A549 (cell line): ENCODE results near the gene KIF16B. TPM values are rescaled to one million over a fixed set of nuclear protein-coding genes. Genes with fewer than 3 reads are reported as not detected.

Experiments
- ATAC-seq, 2 experiments: fragments of 200-7000 bp in 1 of 2; fragments of >200 bp in 1 of 2; cut with Nextera tagmentation in 1 of 2; cut with Tn5 transposase in 1 of 2; 3 replicates each; pipeline versions ENCODE4 v1.8.0 to v1.9.1; 2018 to 2020; ENCODE audit warnings: mild to moderate bottlenecking in 1 of 2, moderate library complexity in 1 of 2
- CTCF ChIA-PET: fragments of 300-600 bp; sonication (Branson Sonifier 250); formaldehyde crosslinking; extraction: SDS; loops from one replicate; lab custom pipeline; 2021; ENCODE audit warnings: antibody characterized with exemption, inconsistent platforms; lab: Yijun Ruan, JAX
- POLR2A ChIA-PET: fragments of 350-600 bp; formaldehyde crosslinking; extraction: SDS; loops from one replicate; lab custom pipeline; 2021; ENCODE audit warnings: antibody characterized with exemption, inconsistent platforms; lab: Yijun Ruan, JAX
- DNase-seq, 2 experiments: peaks; one replicate each; pipeline versions ENCODE4 v3.0.0 to v3.0.0-alpha.2; 2011 to 2016; ENCODE audit warnings: low read depth in 1 of 2, low spot score in 1 of 2
- FAIRE-seq: peaks from 2 replicates; lab custom pipeline; 2011; peaks lifted over from hg19 to GRCh38; lab: Jason Lieb, UNC
- H3K27ac ChIP-seq, 2 experiments: fragments of >200 bp; sonication (Bioruptor Twin); formaldehyde crosslinking; 3 replicates each; pipeline ENCODE4 v1.5.1; 2016 to 2017
- H3K4me1 ChIP-seq: fragments of >200 bp; sonication (Bioruptor Twin); formaldehyde crosslinking; 3 replicates; pipeline ENCODE4 v1.6.1; 2016
- H3K4me2 ChIP-seq: fragments of >200 bp; sonication (Bioruptor Twin); formaldehyde crosslinking; 3 replicates; pipeline ENCODE4 v1.6.1; 2016
- H3K4me3 ChIP-seq: fragments of >200 bp; sonication (Bioruptor Twin); formaldehyde crosslinking; 3 replicates; pipeline ENCODE4 v1.5.1; 2016
- H3K9me3 ChIP-seq: fragments of >200 bp; sonication (Bioruptor Twin); formaldehyde crosslinking; 3 replicates; pipeline ENCODE4 v1.6.1; 2016
- CBX8 ChIP-seq: fragments of 200-600 bp; sonication (generic); IDR thresholded peaks from 2 replicates; pipeline ENCODE4 v1.6.1; 2016
- CHD4 ChIP-seq: fragments of 200-600 bp; sonication (generic); IDR thresholded peaks from 2 replicates; pipeline ENCODE4 v1.6.1; 2016; ENCODE audit warnings: antibody characterized with exemption, mild to moderate bottlenecking, borderline replicate concordance
- EP300 ChIP-seq, 2 experiments: fragments of >200 bp; sonication (Bioruptor Twin); formaldehyde crosslinking; IDR thresholded peaks; 2 replicates in 1 of 2; 3 replicates in 1 of 2; pipeline ENCODE4 v1.6.1; 2016 to 2017
- FOSB ChIP-seq: fragments of 250-450 bp; sonication (Bioruptor Pico); IDR thresholded peaks from 2 replicates; pipeline ENCODE4 v1.5.0; 2020; ENCODE audit warnings: mild to moderate bottlenecking, moderate library complexity
- HDAC2 ChIP-seq: fragments of 200-600 bp; sonication (generic); IDR thresholded peaks from 2 replicates; pipeline ENCODE4 v1.6.1; 2016
- HEYL ChIP-seq: fragments of 250-450 bp; sonication (Bioruptor Pico); IDR thresholded peaks from 2 replicates; pipeline ENCODE4 v1.8.0; 2021; ENCODE audit warnings: mild to moderate bottlenecking, moderate library complexity
- KDM5A ChIP-seq: fragments of 200-600 bp; sonication (generic); IDR thresholded peaks from 2 replicates; pipeline ENCODE4 v1.6.1; 2016; ENCODE audit warnings: antibody characterized with exemption, mild to moderate bottlenecking
- MAFK ChIP-seq: fragments of 450-650 bp; IDR thresholded peaks from 2 replicates; pipeline ENCODE4 v1.6.1; 2014; ENCODE audit not compliant: partially characterized antibody
- NFE2L2 ChIP-seq: fragments of 150-350 bp; conservative IDR thresholded peaks from 2 replicates; pipeline ENCODE4 v1.6.1; 2014; ENCODE audit warnings: low read length
- NR3C1 ChIP-seq: fragments of >200 bp; sonication (Bioruptor Twin); formaldehyde crosslinking; IDR thresholded peaks from 3 replicates; pipeline ENCODE4 v1.6.1; 2017
- PHF8 ChIP-seq: fragments of 200-600 bp; sonication (generic); IDR thresholded peaks from 2 replicates; pipeline ENCODE4 v1.6.1; 2016; ENCODE audit warnings: low read depth, mild to moderate bottlenecking, antibody characterized with exemption, moderate library complexity, borderline replicate concordance
- RARB ChIP-seq: fragments of 250-450 bp; sonication (Bioruptor Pico); IDR thresholded peaks from 2 replicates; pipeline ENCODE4 v1.8.0; 2021; ENCODE audit warnings: mild to moderate bottlenecking, moderate library complexity
- RCOR1 ChIP-seq: fragments of 150-350 bp; IDR thresholded peaks from 2 replicates; pipeline ENCODE4 v1.6.1; 2014; ENCODE audit warnings: antibody characterized with exemption, low read length, low read depth
- RFX5 ChIP-seq: fragments of 450-650 bp; IDR thresholded peaks from 2 replicates; pipeline ENCODE4 v1.7.1; 2014; ENCODE audit warnings: antibody characterized with exemption, mild to moderate bottlenecking, moderate library complexity
- TFCP2L1 ChIP-seq: fragments of 250-450 bp; sonication (Bioruptor Pico); IDR thresholded peaks from 2 replicates; pipeline ENCODE4 v1.5.0; 2021; ENCODE audit warnings: mild to moderate bottlenecking
- TP53 ChIP-seq: fragments of 250-450 bp; sonication (Bioruptor Pico); IDR thresholded peaks from 2 replicates; pipeline ENCODE4 v1.5.0; 2021; ENCODE audit warnings: mild to moderate bottlenecking, moderate library complexity
- ZC3H11A ChIP-seq: fragments of 450-650 bp; IDR thresholded peaks from 2 replicates; pipeline ENCODE4 v1.6.1; 2014; ENCODE audit warnings: antibody characterized with exemption, mild to moderate bottlenecking
- ZFP36 ChIP-seq: fragments of 450-650 bp; IDR thresholded peaks from 2 replicates; pipeline ENCODE4 v1.6.1; 2014; ENCODE audit warnings: borderline replicate concordance; ENCODE audit not compliant: partially characterized antibody
- WGBS: methylation state at CpG from one replicate; pipeline ENCODE4 v1.1.6; 2017; ENCODE audit errors: missing lambda C conversion rate; 5-methylcytosine and 5-hydroxymethylcytosine counted together
- polyA plus RNA-seq, 4 experiments: library from polyadenylated mRNA; depleted of rRNA in 3 of 4; stranded (reverse); fragments of >200 nt; fragmentation: RNase III in 1 of 4; extraction: RNeasy Plus Mini Kit Qiagen cat#74134 plus additional on column Dnase treatment in 1 of 4; gene quantifications; 2 replicates in 3 of 4; 3 replicates in 1 of 4; pipeline ENCODE4 v1.2.3, GENCODE V29; 2011 to 2017
- TF ChIP-seq, protein P1 (sequence below): fragments of 250-450 bp; sonication (Bioruptor Pico); IDR thresholded peaks from 2 replicates; pipeline ENCODE4 v1.5.0; 2020; ENCODE audit warnings: low read depth, mild to moderate bottlenecking, moderate library complexity
- TF ChIP-seq, protein P2 (sequence below): IDR thresholded peaks from 2 replicates; pipeline ENCODE4 v1.6.1; 2012; ENCODE audit warnings: low read depth, borderline replicate concordance
- TF ChIP-seq, protein P3 (sequence below): fragments of 250-450 bp; sonication (Bioruptor Pico); IDR thresholded peaks from 2 replicates; pipeline ENCODE4 v1.5.0; 2021; ENCODE audit warnings: mild to moderate bottlenecking, moderate library complexity, borderline replicate concordance
- TF ChIP-seq, protein P4 (sequence below): IDR thresholded peaks from 2 replicates; pipeline ENCODE4 v1.6.1; 2012

The KIF16B gene
- polyA plus RNA-seq, 2 of the 4 experiments (the other 2 are of a cell fraction): 14.1 to 23.3 TPM

DNA sequence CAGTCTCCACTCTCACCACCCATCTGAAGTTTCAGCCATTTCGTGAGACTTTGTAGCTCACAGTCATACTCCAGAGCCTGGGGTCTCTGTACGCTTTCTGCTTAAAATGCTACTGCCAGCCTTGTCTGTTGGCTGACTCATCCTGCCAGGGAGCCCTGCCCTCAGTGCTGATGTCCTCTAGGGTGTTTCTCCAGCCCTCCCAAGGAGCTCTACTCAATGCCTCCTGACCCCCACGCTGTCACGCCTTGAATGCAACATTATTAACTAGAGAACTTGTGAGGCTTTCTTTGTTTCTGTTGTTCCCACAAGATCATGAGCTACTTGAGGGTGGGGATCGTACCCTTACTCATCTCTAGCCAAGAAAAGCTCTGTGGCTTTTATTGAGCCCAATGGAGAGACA is 20.1 kb downstream of the KIF16B start:
- DNase-seq: no peak
- ATAC-seq: no peak
- ChIA-PET POLR2A (interaction anchor here (1.1 kb wide), 1 partner anchor 177 kb away, joined by 3 read pairs; the partner anchor contains the start of gene SNRPB2), CTCF (interaction anchor here (0.8 to 1.9 kb wide), 4 partner anchors 12 to 36 kb away, joined by 3 to 6 read pairs (median 4); no protein-coding TSS in a partner anchor)
- peaks cover 20% of the 10 kb centered on the region for H3K4me1 ChIP-seq
- no peak overlapping the region for H3K4me2 ChIP-seq
- H3K9me3 ChIP-seq: no peaks in the 10 kb centered on the region
- 94% methylated on average over 5 of the region's 5 CpGs for WGBS
- H3K27ac ChIP-seq: no peak overlapping the region
- no peak for FAIRE-seq
- TF ChIP-seq HDAC2 (no peak), RCOR1 (no peak), TP53 (CRISPR knock-in tag) (no peak), PHF8 (no peak)
- no peak overlapping the region for H3K4me3 ChIP-seq

DNA sequence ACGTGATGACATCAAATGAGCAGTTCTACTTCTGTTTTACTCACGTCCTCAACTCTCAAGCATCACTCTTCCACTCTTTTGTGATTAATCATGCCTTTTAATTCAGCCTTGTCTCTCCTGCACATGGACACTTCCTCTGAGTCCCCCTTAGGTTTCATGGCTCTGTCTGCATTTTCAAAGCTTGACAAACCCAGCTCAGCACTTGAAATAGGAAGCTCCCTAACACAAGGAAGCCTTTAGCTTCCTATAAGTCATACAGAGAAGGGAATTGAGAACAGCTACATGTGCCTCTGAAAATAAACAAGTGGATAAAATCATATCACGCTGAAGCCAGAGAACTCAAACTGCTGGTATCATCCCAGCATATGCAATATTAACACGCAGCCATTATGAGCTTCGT is 21.2 kb downstream of the KIF16B start:
- no peak for DNase-seq
- POLR2A ChIA-PET: no interaction called here
- CTCF ChIA-PET: interaction anchor here (0.8 to 1.9 kb wide), 3 partner anchors 20 to 92 kb away, joined by 3 to 5 read pairs (median 3); no protein-coding TSS in a partner anchor
- FAIRE-seq: no peak
- no peak overlapping the region for H3K27ac ChIP-seq
- 84% methylated on average over 5 of the region's 5 CpGs for WGBS
- no peak for TF ChIP-seq KDM5A
- TF ChIP-seq NFE2L2: no peak
- no peak for TF ChIP-seq TFCP2L1
- TF ChIP-seq, protein P1, sequence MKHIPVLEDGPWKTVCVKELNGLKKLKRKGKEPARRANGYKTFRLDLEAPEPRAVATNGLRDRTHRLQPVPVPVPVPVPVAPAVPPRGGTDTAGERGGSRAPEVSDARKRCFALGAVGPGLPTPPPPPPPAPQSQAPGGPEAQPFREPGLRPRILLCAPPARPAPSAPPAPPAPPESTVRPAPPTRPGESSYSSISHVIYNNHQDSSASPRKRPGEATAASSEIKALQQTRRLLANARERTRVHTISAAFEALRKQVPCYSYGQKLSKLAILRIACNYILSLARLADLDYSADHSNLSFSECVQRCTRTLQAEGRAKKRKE (CRISPR knock-in tag): no peak
- no peak for TF ChIP-seq EP300 (IDR thresholded peaks at IDR 0.05)
- TF ChIP-seq, protein P2, sequence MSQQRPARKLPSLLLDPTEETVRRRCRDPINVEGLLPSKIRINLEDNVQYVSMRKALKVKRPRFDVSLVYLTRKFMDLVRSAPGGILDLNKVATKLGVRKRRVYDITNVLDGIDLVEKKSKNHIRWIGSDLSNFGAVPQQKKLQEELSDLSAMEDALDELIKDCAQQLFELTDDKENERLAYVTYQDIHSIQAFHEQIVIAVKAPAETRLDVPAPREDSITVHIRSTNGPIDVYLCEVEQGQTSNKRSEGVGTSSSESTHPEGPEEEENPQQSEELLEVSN: no peak
- TF ChIP-seq, protein P3, sequence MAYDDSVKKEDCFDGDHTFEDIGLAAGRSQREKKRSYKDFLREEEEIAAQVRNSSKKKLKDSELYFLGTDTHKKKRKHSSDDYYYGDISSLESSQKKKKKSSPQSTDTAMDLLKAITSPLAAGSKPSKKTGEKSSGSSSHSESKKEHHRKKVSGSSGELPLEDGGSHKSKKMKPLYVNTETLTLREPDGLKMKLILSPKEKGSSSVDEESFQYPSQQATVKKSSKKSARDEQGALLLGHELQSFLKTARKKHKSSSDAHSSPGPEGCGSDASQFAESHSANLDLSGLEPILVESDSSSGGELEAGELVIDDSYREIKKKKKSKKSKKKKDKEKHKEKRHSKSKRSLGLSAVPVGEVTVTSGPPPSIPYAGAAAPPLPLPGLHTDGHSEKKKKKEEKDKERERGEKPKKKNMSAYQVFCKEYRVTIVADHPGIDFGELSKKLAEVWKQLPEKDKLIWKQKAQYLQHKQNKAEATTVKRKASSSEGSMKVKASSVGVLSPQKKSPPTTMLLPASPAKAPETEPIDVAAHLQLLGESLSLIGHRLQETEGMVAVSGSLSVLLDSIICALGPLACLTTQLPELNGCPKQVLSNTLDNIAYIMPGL (CRISPR knock-in tag): no peak
- TF ChIP-seq, protein P4, sequence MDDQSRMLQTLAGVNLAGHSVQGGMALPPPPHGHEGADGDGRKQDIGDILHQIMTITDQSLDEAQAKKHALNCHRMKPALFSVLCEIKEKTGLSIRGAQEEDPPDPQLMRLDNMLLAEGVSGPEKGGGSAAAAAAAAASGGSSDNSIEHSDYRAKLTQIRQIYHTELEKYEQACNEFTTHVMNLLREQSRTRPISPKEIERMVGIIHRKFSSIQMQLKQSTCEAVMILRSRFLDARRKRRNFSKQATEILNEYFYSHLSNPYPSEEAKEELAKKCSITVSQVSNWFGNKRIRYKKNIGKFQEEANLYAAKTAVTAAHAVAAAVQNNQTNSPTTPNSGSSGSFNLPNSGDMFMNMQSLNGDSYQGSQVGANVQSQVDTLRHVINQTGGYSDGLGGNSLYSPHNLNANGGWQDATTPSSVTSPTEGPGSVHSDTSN: no peak
- no peak for TF ChIP-seq RFX5
- TF ChIP-seq RCOR1: no peak
- TF ChIP-seq HDAC2: no peak
- no peak for TF ChIP-seq FOSB (CRISPR knock-in tag)
- no peak for TF ChIP-seq MAFK
- no peak for TF ChIP-seq RARB (CRISPR knock-in tag)
- TF ChIP-seq ZC3H11A: no peak
- no peak for TF ChIP-seq CBX8
- no peak for TF ChIP-seq NR3C1
- no peak for TF ChIP-seq HEYL (CRISPR knock-in tag)
- no peak for TF ChIP-seq ZFP36
- TF ChIP-seq CHD4: no peak
- ATAC-seq: no peak
- H3K4me2 ChIP-seq: no peak overlapping the region
- H3K4me3 ChIP-seq: no peak overlapping the region
- H3K4me1 ChIP-seq: peaks cover 20% of the 10 kb centered on the region
- H3K9me3 ChIP-seq: no peaks in the 10 kb centered on the region
